ENCODE results near the gene NAV2. TPM values are rescaled to one million over a fixed set of nuclear protein-coding genes. Genes with fewer than 3 reads are reported as not detected.

Gene NAV2
- total RNA-seq, 4 donors from 2014 or later = 9.6 to 40.0 (median 23.1) TPM

- in situ Hi-C loops (cut with MboI; ENCODE audit: low pct_ligation_motif_present in 1 of 4, low pct_unique_long_range_greater_than_20kb in 1 of 4, low sequenced_read_pairs in 3 of 4) = loop anchor here in 1 of 4 donors (25.0 kb wide), 1 partner anchor 710 kb away; the partner anchor contains the start of gene MRGPRX2
- 76 to 100% methylated on average over 1 to 4 of the region's 4 CpGs for WGBS, 2 donors (ENCODE audit: low coverage in 1 of 2)
Measured at GRCh38 chr11:19772480-19772879, 59.8 kb downstream of the NAV2 start.

GRCh38 chr11:19774329-19774728 is 61.7 kb downstream of the NAV2 start:
- Histone ChIP-seq H3K27me3 (peaks cover 11% of the 10 kb centered on the region), H3K9me3 (no peaks in the 10 kb centered on the region), H3K4me1 (peaks cover 9 to 24% (median 16%) of the 10 kb centered on the region in 4 donors), H3K4me3 (no peak overlapping the region), H3K36me3 (no peaks in the 10 kb centered on the region), H3K27ac (no peak overlapping the region)
- intact Hi-C loops (cut with DNase I; ENCODE audit: low total_unique reads) = no loop called here
- TF ChIP-seq POLR2A (IDR thresholded peaks at IDR 0.05) (no peak), POLR2AphosphoS5 (IDR thresholded peaks at IDR 0.05) (no peak), EP300 (IDR thresholded peaks at IDR 0.05; ENCODE audit: low read depth) (no peak)
- TF ChIP-seq, protein P1, sequence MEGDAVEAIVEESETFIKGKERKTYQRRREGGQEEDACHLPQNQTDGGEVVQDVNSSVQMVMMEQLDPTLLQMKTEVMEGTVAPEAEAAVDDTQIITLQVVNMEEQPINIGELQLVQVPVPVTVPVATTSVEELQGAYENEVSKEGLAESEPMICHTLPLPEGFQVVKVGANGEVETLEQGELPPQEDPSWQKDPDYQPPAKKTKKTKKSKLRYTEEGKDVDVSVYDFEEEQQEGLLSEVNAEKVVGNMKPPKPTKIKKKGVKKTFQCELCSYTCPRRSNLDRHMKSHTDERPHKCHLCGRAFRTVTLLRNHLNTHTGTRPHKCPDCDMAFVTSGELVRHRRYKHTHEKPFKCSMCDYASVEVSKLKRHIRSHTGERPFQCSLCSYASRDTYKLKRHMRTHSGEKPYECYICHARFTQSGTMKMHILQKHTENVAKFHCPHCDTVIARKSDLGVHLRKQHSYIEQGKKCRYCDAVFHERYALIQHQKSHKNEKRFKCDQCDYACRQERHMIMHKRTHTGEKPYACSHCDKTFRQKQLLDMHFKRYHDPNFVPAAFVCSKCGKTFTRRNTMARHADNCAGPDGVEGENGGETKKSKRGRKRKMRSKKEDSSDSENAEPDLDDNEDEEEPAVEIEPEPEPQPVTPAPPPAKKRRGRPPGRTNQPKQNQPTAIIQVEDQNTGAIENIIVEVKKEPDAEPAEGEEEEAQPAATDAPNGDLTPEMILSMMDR (IDR thresholded peaks at IDR 0.05) = no peak
- DNase-seq = no peak
- WGBS, 2 donors (ENCODE audit: low coverage in 1 of 2) = 95% methylated on average over 3 of the region's 3 CpGs; no CpG with 5 or more reads in 1 of the 2 donors
- in situ Hi-C loops (cut with MboI; ENCODE audit: low pct_ligation_motif_present in 1 of 4, low pct_unique_long_range_greater_than_20kb in 1 of 4, low sequenced_read_pairs in 3 of 4) = loop anchor here in 1 of 4 donors (25.0 kb wide), 1 partner anchor 712 kb away; the partner anchor contains the start of gene MRGPRX2

More at GRCh38 chr11:19772480-19772879, 59.8 kb downstream of the NAV2 start:
- intact Hi-C loops (cut with DNase I; ENCODE audit: low total_unique reads) = no loop called here
- no peak overlapping the region for H3K27ac ChIP-seq
- no peak for DNase-seq
- TF ChIP-seq, protein P1 (IDR thresholded peaks at IDR 0.05) = no peak
- TF ChIP-seq POLR2A (IDR thresholded peaks at IDR 0.05) = no peak
- no peak for TF ChIP-seq POLR2AphosphoS5 (IDR thresholded peaks at IDR 0.05)
- no peak for TF ChIP-seq EP300 (IDR thresholded peaks at IDR 0.05; ENCODE audit: low read depth)
- no peak overlapping the region for H3K4me3 ChIP-seq
- peaks cover 11% of the 10 kb centered on the region for H3K27me3 ChIP-seq
- peaks cover 4 to 19% (median 9%) of the 10 kb centered on the region in 4 donors for H3K4me1 ChIP-seq
- H3K36me3 ChIP-seq = no peaks in the 10 kb centered on the region
- H3K9me3 ChIP-seq = no peaks in the 10 kb centered on the region

- H3K9me3 ChIP-seq = no peaks in the 10 kb centered on the region
- no peaks in the 10 kb centered on the region for H3K36me3 ChIP-seq
- no peak overlapping the region for H3K27ac ChIP-seq
- TF ChIP-seq, protein P1 (IDR thresholded peaks at IDR 0.05) = no peak
- TF ChIP-seq POLR2A (IDR thresholded peaks at IDR 0.05) (no peak), EP300 (IDR thresholded peaks at IDR 0.05; ENCODE audit: low read depth) (no peak), POLR2AphosphoS5 (IDR thresholded peaks at IDR 0.05) (no peak)
- intact Hi-C loops (cut with DNase I; ENCODE audit: low total_unique reads) = no loop called here
- H3K4me3 ChIP-seq = no peak overlapping the region
- no peak for DNase-seq
- 79 to 90% methylated on average over 3 of the region's 3 CpGs for whole genome bisulfite sequencing, 2 donors (ENCODE audit: low coverage in 1 of 2)
- H3K27me3 ChIP-seq = peaks cover 11% of the 10 kb centered on the region
- peaks cover 9 to 24% (median 16%) of the 10 kb centered on the region in 4 donors for H3K4me1 ChIP-seq
- in situ Hi-C loops (cut with MboI; ENCODE audit: low pct_ligation_motif_present in 1 of 4, low pct_unique_long_range_greater_than_20kb in 1 of 4, low sequenced_read_pairs in 3 of 4) = loop anchor here in 1 of 4 donors (25.0 kb wide), 1 partner anchor 713 kb away; the partner anchor contains the start of gene MRGPRX2
Measured at GRCh38 chr11:19774817-19775580, 62.4 kb downstream of the NAV2 start.

GRCh38 chr11:19775622-19776021 is 63.0 kb downstream of the NAV2 start:
- H3K27me3 ChIP-seq = peaks cover 11% of the 10 kb centered on the region
- TF ChIP-seq, protein P1 (IDR thresholded peaks at IDR 0.05) = no peak
- TF ChIP-seq EP300 (IDR thresholded peaks at IDR 0.05; ENCODE audit: low read depth) = no peak
- no peak for TF ChIP-seq POLR2A (IDR thresholded peaks at IDR 0.05)
- H3K9me3 ChIP-seq = no peaks in the 10 kb centered on the region
- no peak for DNase-seq
- intact Hi-C loops (cut with DNase I; ENCODE audit: low total_unique reads) = no loop called here
- 75 to 93% methylated on average over 4 of the region's 4 CpGs for WGBS, 2 donors (ENCODE audit: low coverage in 1 of 2)
- no peak overlapping the region for H3K4me3 ChIP-seq
- in situ Hi-C loops (cut with MboI; ENCODE audit: low pct_ligation_motif_present in 1 of 4, low pct_unique_long_range_greater_than_20kb in 1 of 4, low sequenced_read_pairs in 3 of 4) = no loop called here
- H3K27ac ChIP-seq = no peak overlapping the region
- H3K4me1 ChIP-seq = peaks cover 9 to 24% (median 16%) of the 10 kb centered on the region in 4 donors
- no peaks in the 10 kb centered on the region for H3K36me3 ChIP-seq

Data from transverse colon (tissue), 4 donors.